Stimulated activated effector memory CD8-positive, alpha-beta T cell treated with anti-CD3 and anti-CD28 coated beads, Interleukin-12 subunit alpha, Interleukin-12 subunit beta, amount 100 ng/mL, for 72 hours (primary cell): ENCODE data around the gene NAA11.

Experiments
- ATAC-seq: fragments of 150-1000 bp; cut with Tn5 transposase; 2 replicates; pipeline ENCODE4 v1.10.0; 2021
- DNase-seq, 2 donors: peaks; one replicate each; pipeline ENCODE4 v3.0.0; 2021 to 2022; ENCODE audit warnings: low spot score in 2 of 2
- H3K27ac Mint-ChIP-seq: one replicate; pipeline ENCODE4 v1.8.0; 2022; ENCODE audit warnings: mild to moderate bottlenecking, mixed read lengths
- H3K36me3 Mint-ChIP-seq: one replicate; pipeline ENCODE4 v1.8.0; 2022; ENCODE audit warnings: mild to moderate bottlenecking, mixed read lengths
- H3K4me1 Mint-ChIP-seq: one replicate; pipeline ENCODE4 v1.8.0; 2022; ENCODE audit warnings: mixed read lengths
- H3K4me3 Mint-ChIP-seq: one replicate; pipeline ENCODE4 v1.8.0; 2022; ENCODE audit warnings: mild to moderate bottlenecking, mixed read lengths
- H3K9me3 Mint-ChIP-seq: one replicate; pipeline ENCODE4 v1.8.0; 2022; ENCODE audit warnings: mixed read lengths

The NAA11 gene

GRCh38 chr4:79325864-79326328 is at the start of gene NAA11:
Gene NAA11, minus strand, starts transcription at chr4:79326061. Its CDS starts 184 bp downstream, at chr4:79325877.
- H3K9me3 Mint-ChIP-seq: peaks cover 6% of the 10 kb centered on the region
- H3K4me3 Mint-ChIP-seq: no peak within 1 kb of the TSS
- H3K36me3 Mint-ChIP-seq: no peaks in the 10 kb centered on the region
- H3K27ac Mint-ChIP-seq: no peak within 1 kb of the TSS
- ATAC-seq: no peak
- H3K4me1 Mint-ChIP-seq: no peaks in the 10 kb centered on the region
- no peak for DNase-seq

GRCh38 chr4:79370026-79370425 is 44.2 kb upstream of the NAA11 start:
- H3K9me3 Mint-ChIP-seq: peaks cover 3% of the 10 kb centered on the region
- H3K27ac Mint-ChIP-seq: no peak overlapping the region
- H3K36me3 Mint-ChIP-seq: no peaks in the 10 kb centered on the region
- no peak for DNase-seq
- H3K4me3 Mint-ChIP-seq: no peak overlapping the region
- ATAC-seq: no peak
- no peaks in the 10 kb centered on the region for H3K4me1 Mint-ChIP-seq

GRCh38 chr4:79367096-79367495 is 41.2 kb upstream of the NAA11 start:
- H3K27ac Mint-ChIP-seq: no peak overlapping the region
- H3K4me3 Mint-ChIP-seq: no peak overlapping the region
- DNase-seq (no peak), ATAC-seq (no peak)
- H3K4me1 Mint-ChIP-seq: no peaks in the 10 kb centered on the region
- H3K36me3 Mint-ChIP-seq: no peaks in the 10 kb centered on the region
- peaks cover 3% of the 10 kb centered on the region for H3K9me3 Mint-ChIP-seq

GRCh38 chr4:79366422-79366821 is 40.6 kb upstream of the NAA11 start:
- DNase-seq (no peak), ATAC-seq (no peak)
- H3K9me3 Mint-ChIP-seq: peaks cover 3% of the 10 kb centered on the region
- no peaks in the 10 kb centered on the region for H3K4me1 Mint-ChIP-seq
- no peak overlapping the region for H3K4me3 Mint-ChIP-seq
- H3K27ac Mint-ChIP-seq: no peak overlapping the region
- H3K36me3 Mint-ChIP-seq: no peaks in the 10 kb centered on the region

- DNase-seq (no peak), ATAC-seq (no peak)
- H3K9me3 Mint-ChIP-seq: no peaks in the 10 kb centered on the region
- H3K4me1 Mint-ChIP-seq: no peaks in the 10 kb centered on the region
- no peak overlapping the region for H3K27ac Mint-ChIP-seq
- H3K36me3 Mint-ChIP-seq: no peaks in the 10 kb centered on the region
- H3K4me3 Mint-ChIP-seq: no peak overlapping the region
Observed at GRCh38 chr4:79364061-79364460, 38.2 kb upstream of the NAA11 start.

GRCh38 chr4:79362626-79363025 is 36.8 kb upstream of the NAA11 start:
- Mint-ChIP-seq H3K4me3 (no peak overlapping the region), H3K27ac (no peak overlapping the region), H3K4me1 (no peaks in the 10 kb centered on the region), H3K9me3 (peaks cover 2% of the 10 kb centered on the region), H3K36me3 (no peaks in the 10 kb centered on the region)
- DNase-seq (no peak), ATAC-seq (no peak)

- DNase-seq (no peak), ATAC-seq (no peak)
- Mint-ChIP-seq H3K27ac (no peak overlapping the region), H3K36me3 (no peaks in the 10 kb centered on the region), H3K9me3 (peaks cover 2% of the 10 kb centered on the region), H3K4me3 (no peak overlapping the region), H3K4me1 (no peaks in the 10 kb centered on the region)
Observed at GRCh38 chr4:79360006-79360405, 34.1 kb upstream of the NAA11 start.

- Mint-ChIP-seq H3K4me1 (no peaks in the 10 kb centered on the region), H3K9me3 (peaks cover 2% of the 10 kb centered on the region), H3K4me3 (no peak overlapping the region), H3K27ac (no peak overlapping the region), H3K36me3 (no peaks in the 10 kb centered on the region)
- ATAC-seq (no peak), DNase-seq (no peak)
Observed at GRCh38 chr4:79358438-79358837, 32.6 kb upstream of the NAA11 start.

GRCh38 chr4:79357365-79357764 is 31.5 kb upstream of the NAA11 start:
- H3K4me3 Mint-ChIP-seq: no peak overlapping the region
- peaks cover 2% of the 10 kb centered on the region for H3K9me3 Mint-ChIP-seq
- H3K4me1 Mint-ChIP-seq: no peaks in the 10 kb centered on the region
- DNase-seq (no peak), ATAC-seq (no peak)
- H3K36me3 Mint-ChIP-seq: no peaks in the 10 kb centered on the region
- H3K27ac Mint-ChIP-seq: no peak overlapping the region

- Mint-ChIP-seq H3K4me3 (no peak overlapping the region), H3K9me3 (peaks cover 12% of the 10 kb centered on the region), H3K4me1 (no peaks in the 10 kb centered on the region), H3K36me3 (no peaks in the 10 kb centered on the region), H3K27ac (no peak overlapping the region)
- DNase-seq (no peak), ATAC-seq (no peak)
Observed at GRCh38 chr4:79353075-79353474, 27.2 kb upstream of the NAA11 start.

- Mint-ChIP-seq H3K4me3 (no peak overlapping the region), H3K4me1 (no peaks in the 10 kb centered on the region), H3K36me3 (no peaks in the 10 kb centered on the region), H3K27ac (no peak overlapping the region), H3K9me3 (peaks cover 14% of the 10 kb centered on the region)
- DNase-seq: no peak
- no peak for ATAC-seq
Observed at GRCh38 chr4:79348405-79348804, 22.5 kb upstream of the NAA11 start.

- Mint-ChIP-seq H3K27ac (no peak overlapping the region), H3K36me3 (no peaks in the 10 kb centered on the region), H3K4me3 (no peak overlapping the region), H3K9me3 (peaks cover 19% of the 10 kb centered on the region), H3K4me1 (no peaks in the 10 kb centered on the region)
- ATAC-seq (no peak), DNase-seq (no peak)
Observed at GRCh38 chr4:79341893-79342653, 16.2 kb upstream of the NAA11 start.

- DNase-seq (no peak), ATAC-seq (no peak)
- H3K27ac Mint-ChIP-seq: no peak overlapping the region
- H3K4me3 Mint-ChIP-seq: no peak overlapping the region
- no peaks in the 10 kb centered on the region for H3K4me1 Mint-ChIP-seq
- H3K36me3 Mint-ChIP-seq: no peaks in the 10 kb centered on the region
- peaks cover 19% of the 10 kb centered on the region for H3K9me3 Mint-ChIP-seq
Observed at GRCh38 chr4:79340568-79340967, 14.7 kb upstream of the NAA11 start.

GRCh38 chr4:79338148-79338547 is 12.3 kb upstream of the NAA11 start:
- H3K4me3 Mint-ChIP-seq: no peak overlapping the region
- H3K27ac Mint-ChIP-seq: no peak overlapping the region
- H3K4me1 Mint-ChIP-seq: no peaks in the 10 kb centered on the region
- DNase-seq: no peak
- H3K9me3 Mint-ChIP-seq: peaks cover 15% of the 10 kb centered on the region
- no peaks in the 10 kb centered on the region for H3K36me3 Mint-ChIP-seq
- ATAC-seq: no peak

- Mint-ChIP-seq H3K4me3 (no peak overlapping the region), H3K9me3 (no peaks in the 10 kb centered on the region), H3K4me1 (no peaks in the 10 kb centered on the region), H3K36me3 (no peaks in the 10 kb centered on the region), H3K27ac (no peak overlapping the region)
- ATAC-seq (no peak), DNase-seq (no peak)
Observed at GRCh38 chr4:79334783-79335182, 8.9 kb upstream of the NAA11 start.

- no peak overlapping the region for H3K4me3 Mint-ChIP-seq
- no peaks in the 10 kb centered on the region for H3K9me3 Mint-ChIP-seq
- no peaks in the 10 kb centered on the region for H3K36me3 Mint-ChIP-seq
- H3K27ac Mint-ChIP-seq: no peak overlapping the region
- no peak for ATAC-seq
- no peaks in the 10 kb centered on the region for H3K4me1 Mint-ChIP-seq
- DNase-seq: no peak
Observed at GRCh38 chr4:79334341-79334740, 8.5 kb upstream of the NAA11 start.
